Measurements from ENCODE around the gene MAB21L4. TPM values are rescaled to one million over a fixed set of nuclear protein-coding genes. Genes with fewer than 3 reads are reported as not detected.

MAB21L4 gene
- not detected for total RNA-seq

DNA sequence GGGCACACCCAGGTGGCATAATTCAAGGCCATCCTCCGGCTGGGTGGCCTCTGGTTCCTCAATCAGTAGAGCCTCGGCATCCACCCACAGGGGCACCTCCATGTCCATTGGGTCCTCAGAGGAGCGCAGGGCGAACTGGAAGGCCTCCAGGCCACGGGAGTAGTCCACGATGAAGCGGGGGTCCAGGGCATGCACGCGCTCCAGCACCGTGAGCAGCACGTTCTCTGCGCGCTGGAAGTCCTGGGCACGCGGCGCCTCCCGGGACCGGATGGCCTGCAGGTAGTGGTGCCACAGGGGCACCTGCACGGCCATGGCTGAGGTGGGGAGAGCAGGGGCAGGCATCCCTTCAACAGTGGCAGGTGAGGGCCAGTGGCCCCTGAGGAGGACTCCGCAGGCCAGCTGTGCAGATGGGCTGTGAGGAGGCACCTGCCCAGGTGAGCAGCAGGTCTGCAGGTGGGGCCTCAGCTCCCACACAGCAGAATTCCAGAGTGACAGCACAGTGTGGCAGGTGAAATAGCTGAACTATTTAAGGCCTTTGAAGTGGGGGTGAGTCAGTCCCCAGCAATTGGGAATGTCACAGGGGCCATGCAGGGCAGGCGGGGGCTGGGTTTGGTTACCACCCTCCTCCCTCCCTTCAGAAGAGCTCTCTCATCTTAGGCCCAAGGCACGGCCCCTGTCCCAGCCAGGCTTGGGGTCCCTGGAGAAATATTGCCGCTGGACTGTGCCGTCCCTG, at the start of gene MAB21L4:
Gene MAB21L4, minus strand, starts transcription at position 501 of the 733 bp plus-strand sequence. Its CDS starts 159 bp downstream, at position 342.
- no peaks in the 10 kb centered on the region for H3K36me3 ChIP-seq (ENCODE audit: control insufficient read depth in 3 of 3, insufficient read depth in 3 of 3, low read length in 3 of 3)
- peaks cover 13 to 18% (median 14%) of the 10 kb centered on the region in 3 donors for H3K4me1 ChIP-seq (ENCODE audit: control insufficient read depth in 3 of 3, insufficient read depth in 3 of 3, low read length in 3 of 3)
- H3K27ac ChIP-seq (ENCODE audit: low read depth, low read length) = no peak within 1 kb of the TSS
- H3K9me3 ChIP-seq (ENCODE audit: control insufficient read depth in 3 of 3, low read length in 3 of 3) = no peaks in the 10 kb centered on the region
- no peak within 1 kb of the TSS for H3K4me3 ChIP-seq (ENCODE audit: low read length in 3 of 3)
- H3K27me3 ChIP-seq (ENCODE audit: control insufficient read depth in 3 of 3, insufficient read depth in 3 of 3, low read length in 3 of 3) = peaks cover 0 to 3% (median 0%) of the 10 kb centered on the region in 3 donors
- no peak within 1 kb of the TSS for H3K9ac ChIP-seq (ENCODE audit: low read depth in 1 of 3, low read length in 3 of 3)

DNA sequence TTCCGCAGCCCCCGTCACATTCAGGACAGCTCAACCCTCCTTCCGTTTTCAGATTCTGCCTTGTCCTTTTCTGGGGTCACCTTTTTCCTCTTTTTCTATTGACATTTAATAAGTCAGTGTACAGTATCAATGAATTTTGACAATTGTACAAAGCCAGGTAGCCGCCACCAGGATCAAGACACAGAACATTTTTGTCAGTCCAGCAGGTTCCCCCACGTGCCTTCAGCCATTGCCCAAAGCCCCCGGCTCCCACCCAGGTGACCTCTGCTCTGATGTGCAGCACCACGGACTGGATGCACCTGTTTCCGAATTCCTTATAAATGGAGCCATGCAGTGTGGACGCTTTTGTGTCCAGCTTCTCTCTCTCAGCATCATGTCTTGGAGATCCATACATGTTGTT, 40.1 kb upstream of the MAB21L4 start:
- no peaks in the 10 kb centered on the region for H3K4me1 ChIP-seq (ENCODE audit: control insufficient read depth in 3 of 3, insufficient read depth in 3 of 3, low read length in 3 of 3)
- H3K9ac ChIP-seq (ENCODE audit: low read depth in 1 of 3, low read length in 3 of 3) = no peak overlapping the region
- H3K36me3 ChIP-seq (ENCODE audit: control insufficient read depth in 3 of 3, insufficient read depth in 3 of 3, low read length in 3 of 3) = no peaks in the 10 kb centered on the region
- H3K4me3 ChIP-seq (ENCODE audit: low read length in 3 of 3) = no peak overlapping the region
- peaks cover 4 to 36% (median 28%) of the 10 kb centered on the region in 3 donors for H3K27me3 ChIP-seq (ENCODE audit: control insufficient read depth in 3 of 3, insufficient read depth in 3 of 3, low read length in 3 of 3)
- no peak overlapping the region for H3K27ac ChIP-seq (ENCODE audit: low read depth, low read length)
- peaks cover 3 to 4% (median 4%) of the 10 kb centered on the region in 3 donors for H3K9me3 ChIP-seq (ENCODE audit: control insufficient read depth in 3 of 3, low read length in 3 of 3)

DNA sequence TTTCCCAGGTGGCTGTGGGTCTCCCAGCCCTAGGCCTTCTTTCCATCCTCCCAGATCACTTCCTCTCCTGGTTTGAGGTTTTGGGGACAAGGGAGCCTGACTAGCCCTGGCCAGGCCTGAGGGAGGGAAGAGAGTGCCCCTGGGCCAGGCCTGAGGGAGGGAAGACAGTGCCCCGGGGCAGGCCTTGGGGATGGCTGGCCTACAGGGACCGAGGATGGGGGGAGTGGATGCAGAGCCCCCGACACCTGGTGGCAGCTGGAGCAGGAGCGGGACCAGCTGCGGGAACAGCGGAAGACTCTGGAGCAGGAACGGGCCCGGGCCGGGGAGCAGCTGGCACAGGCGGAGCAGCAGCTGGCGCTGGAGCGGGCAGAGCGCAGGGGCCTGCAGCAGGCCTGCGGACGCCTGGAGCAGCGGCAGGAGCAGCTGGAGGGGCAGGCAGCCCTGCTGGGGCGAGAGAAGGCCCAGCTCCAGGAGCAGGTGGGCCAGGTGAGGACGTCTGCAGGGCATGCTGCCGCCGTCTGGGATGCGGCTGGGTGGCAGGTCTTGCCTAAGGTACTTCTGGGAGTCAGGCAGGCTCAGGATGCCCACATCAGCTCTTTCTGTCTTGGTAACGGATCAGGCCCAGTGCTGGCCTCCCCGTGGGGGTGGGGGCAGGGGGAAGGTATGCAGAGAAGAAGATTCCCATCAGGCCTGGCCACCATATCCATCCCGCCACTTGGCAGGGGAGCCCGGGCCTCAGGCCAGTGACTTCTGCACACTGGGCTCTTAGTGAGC, 39.3 kb upstream of the MAB21L4 start:
- no peak overlapping the region for H3K27ac ChIP-seq (ENCODE audit: low read depth, low read length)
- H3K9ac ChIP-seq (ENCODE audit: low read depth in 1 of 3, low read length in 3 of 3) = no peak overlapping the region
- no peaks in the 10 kb centered on the region for H3K36me3 ChIP-seq (ENCODE audit: control insufficient read depth in 3 of 3, insufficient read depth in 3 of 3, low read length in 3 of 3)
- H3K4me3 ChIP-seq (ENCODE audit: low read length in 3 of 3) = no peak overlapping the region
- peaks cover 3 to 4% (median 4%) of the 10 kb centered on the region in 3 donors for H3K9me3 ChIP-seq (ENCODE audit: control insufficient read depth in 3 of 3, low read length in 3 of 3)
- peaks cover 4 to 41% (median 28%) of the 10 kb centered on the region in 3 donors for H3K27me3 ChIP-seq (ENCODE audit: control insufficient read depth in 3 of 3, insufficient read depth in 3 of 3, low read length in 3 of 3)
- H3K4me1 ChIP-seq (ENCODE audit: control insufficient read depth in 3 of 3, insufficient read depth in 3 of 3, low read length in 3 of 3) = no peaks in the 10 kb centered on the region

DNA sequence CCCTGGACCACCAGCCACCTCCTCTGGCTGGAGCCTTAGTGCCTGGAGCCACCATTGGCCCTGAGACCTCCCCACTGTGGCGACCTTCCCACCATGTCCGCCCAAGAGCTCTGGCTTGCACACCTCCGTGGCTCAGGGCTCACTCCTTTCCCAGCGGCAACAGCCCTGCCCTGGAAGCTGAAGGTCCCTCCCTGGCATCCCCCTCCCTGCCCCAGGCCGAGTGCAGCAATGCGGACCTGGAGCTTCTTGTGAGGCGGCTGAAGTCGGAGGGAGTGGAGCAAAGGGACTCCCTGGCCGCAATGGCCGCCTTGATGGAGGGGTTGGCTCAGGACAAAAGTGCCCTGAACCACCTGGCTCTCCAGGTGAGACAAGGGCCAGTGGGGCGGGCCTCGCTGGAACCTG, 38.7 kb upstream of the MAB21L4 start:
- Histone ChIP-seq H3K27ac (ENCODE audit: low read depth, low read length) (no peak overlapping the region), H3K9ac (ENCODE audit: low read depth in 1 of 3, low read length in 3 of 3) (no peak overlapping the region), H3K36me3 (ENCODE audit: control insufficient read depth in 3 of 3, insufficient read depth in 3 of 3, low read length in 3 of 3) (no peaks in the 10 kb centered on the region), H3K4me3 (ENCODE audit: low read length in 3 of 3) (no peak overlapping the region), H3K27me3 (ENCODE audit: control insufficient read depth in 3 of 3, insufficient read depth in 3 of 3, low read length in 3 of 3) (peaks cover 4 to 41% (median 28%) of the 10 kb centered on the region in 3 donors), H3K4me1 (ENCODE audit: control insufficient read depth in 3 of 3, insufficient read depth in 3 of 3, low read length in 3 of 3) (no peaks in the 10 kb centered on the region), H3K9me3 (ENCODE audit: control insufficient read depth in 3 of 3, low read length in 3 of 3) (peaks cover 3 to 4% (median 4%) of the 10 kb centered on the region in 3 donors)

DNA sequence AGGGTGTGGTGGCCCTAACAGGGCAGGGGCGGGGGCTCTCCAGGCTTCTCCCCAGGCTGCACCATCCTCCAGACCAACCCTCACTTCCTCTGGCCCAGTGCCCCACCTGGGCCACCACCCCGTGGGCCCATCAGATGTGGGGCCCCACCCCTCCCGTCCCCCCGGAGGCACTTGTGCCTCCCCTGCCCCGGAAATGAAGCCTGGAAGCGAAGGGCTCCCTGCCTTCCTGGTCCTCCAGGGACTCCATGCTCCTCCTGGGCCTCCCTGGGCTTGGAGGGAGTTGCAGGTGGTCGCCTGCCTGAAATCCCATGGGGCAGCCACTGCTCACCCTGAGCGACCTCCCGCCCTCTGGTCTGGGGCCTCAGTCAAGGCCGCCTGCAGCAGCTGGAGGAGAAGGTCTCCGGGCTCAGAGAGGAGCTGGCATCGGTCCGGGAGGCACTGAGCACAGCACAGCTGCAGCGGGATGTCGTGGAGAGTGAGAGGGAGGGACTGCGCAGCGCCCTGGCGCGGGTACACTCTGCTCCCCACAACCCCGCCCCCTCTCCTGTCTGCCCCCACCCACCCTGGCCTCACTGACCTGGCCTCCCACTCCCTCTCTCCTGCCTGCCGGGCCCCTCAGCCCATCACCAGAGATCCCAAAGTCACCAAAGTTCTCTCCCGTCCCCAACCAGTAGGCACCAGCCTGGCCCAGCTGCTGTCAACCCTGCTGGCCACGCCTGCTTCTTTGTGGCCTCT, 38.2 kb upstream of the MAB21L4 start:
- no peaks in the 10 kb centered on the region for H3K4me1 ChIP-seq (ENCODE audit: control insufficient read depth in 3 of 3, insufficient read depth in 3 of 3, low read length in 3 of 3)
- H3K4me3 ChIP-seq (ENCODE audit: low read length in 3 of 3) = no peak overlapping the region
- peaks cover 4 to 41% (median 28%) of the 10 kb centered on the region in 3 donors for H3K27me3 ChIP-seq (ENCODE audit: control insufficient read depth in 3 of 3, insufficient read depth in 3 of 3, low read length in 3 of 3)
- no peaks in the 10 kb centered on the region for H3K36me3 ChIP-seq (ENCODE audit: control insufficient read depth in 3 of 3, insufficient read depth in 3 of 3, low read length in 3 of 3)
- no peak overlapping the region for H3K27ac ChIP-seq (ENCODE audit: low read depth, low read length)
- H3K9ac ChIP-seq (ENCODE audit: low read depth in 1 of 3, low read length in 3 of 3) = no peak overlapping the region
- H3K9me3 ChIP-seq (ENCODE audit: control insufficient read depth in 3 of 3, low read length in 3 of 3) = peaks cover 3 to 4% (median 4%) of the 10 kb centered on the region in 3 donors

DNA sequence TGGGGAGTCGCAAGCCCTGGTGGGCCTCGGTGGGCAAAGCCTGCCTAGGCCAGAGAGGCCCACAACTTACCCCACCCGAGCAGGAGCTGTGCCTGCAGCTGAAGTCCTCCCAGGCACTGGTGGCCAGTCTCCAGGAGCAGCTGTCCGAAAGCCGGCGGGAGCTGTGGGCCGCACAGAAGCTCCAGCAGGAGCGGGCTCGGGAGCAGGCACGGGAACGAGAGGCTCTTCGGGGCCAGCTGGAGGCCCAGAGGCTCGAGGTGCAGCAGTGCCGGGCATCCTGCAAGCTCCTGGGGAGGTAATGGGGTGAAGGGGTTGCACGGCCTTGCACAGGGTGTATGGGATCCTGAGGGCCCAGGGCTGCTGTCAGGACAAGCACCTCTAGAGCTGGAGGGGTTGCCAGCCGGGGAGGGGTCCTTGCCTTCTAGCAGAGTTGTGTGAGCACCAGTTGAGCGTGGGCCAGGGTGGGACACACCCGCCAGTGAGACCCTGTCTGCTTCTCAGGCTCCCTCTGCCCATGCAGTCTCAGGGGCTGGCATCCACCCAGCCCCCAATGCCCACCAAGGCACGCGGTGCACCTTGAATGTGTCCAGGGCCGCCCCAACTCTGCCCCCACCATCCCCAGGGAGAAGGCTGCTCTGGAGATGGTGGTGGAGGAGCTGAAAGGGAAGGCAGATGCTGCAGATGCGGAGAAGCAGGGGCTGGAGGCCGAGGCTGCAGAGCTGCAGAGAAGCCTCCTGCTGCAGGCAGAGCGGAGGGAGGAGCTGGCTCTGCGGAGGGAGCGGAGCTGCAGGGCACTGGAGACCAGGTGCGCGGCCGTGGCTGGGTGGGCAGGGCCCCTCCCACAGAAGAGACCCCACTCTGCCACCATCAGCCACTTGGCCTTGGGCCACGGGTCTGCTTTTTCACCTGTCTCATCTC, 37.4 kb upstream of the MAB21L4 start:
- H3K4me1 ChIP-seq (ENCODE audit: control insufficient read depth in 3 of 3, insufficient read depth in 3 of 3, low read length in 3 of 3) = no peaks in the 10 kb centered on the region
- no peak overlapping the region for H3K4me3 ChIP-seq (ENCODE audit: low read length in 3 of 3)
- H3K36me3 ChIP-seq (ENCODE audit: control insufficient read depth in 3 of 3, insufficient read depth in 3 of 3, low read length in 3 of 3) = no peaks in the 10 kb centered on the region
- H3K9me3 ChIP-seq (ENCODE audit: control insufficient read depth in 3 of 3, low read length in 3 of 3) = peaks cover 2 to 4% (median 2%) of the 10 kb centered on the region in 3 donors
- H3K27ac ChIP-seq (ENCODE audit: low read depth, low read length) = no peak overlapping the region
- H3K27me3 ChIP-seq (ENCODE audit: control insufficient read depth in 3 of 3, insufficient read depth in 3 of 3, low read length in 3 of 3) = peaks cover 4 to 41% (median 31%) of the 10 kb centered on the region in 3 donors
- H3K9ac ChIP-seq (ENCODE audit: low read depth in 1 of 3, low read length in 3 of 3) = no peak overlapping the region

DNA sequence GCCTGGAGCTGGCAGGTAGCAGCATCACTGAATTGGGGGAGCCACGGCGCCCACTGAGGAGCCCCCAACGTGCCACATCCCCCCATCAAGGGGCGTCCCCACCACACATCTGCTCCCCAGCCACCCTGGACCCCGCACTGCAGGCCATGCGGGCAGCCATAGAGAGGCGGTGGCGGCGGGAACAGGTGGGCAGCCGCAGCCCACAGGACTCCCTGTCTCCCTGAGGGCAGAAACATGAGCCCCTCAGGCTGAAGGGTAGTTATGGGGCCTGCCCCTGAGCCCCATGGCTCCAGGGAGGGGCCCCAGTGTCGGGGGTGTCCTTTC, 36.7 kb upstream of the MAB21L4 start:
- no peak overlapping the region for H3K27ac ChIP-seq (ENCODE audit: low read depth, low read length)
- peaks cover 0 to 4% (median 0%) of the 10 kb centered on the region in 3 donors for H3K9me3 ChIP-seq (ENCODE audit: control insufficient read depth in 3 of 3, low read length in 3 of 3)
- no peaks in the 10 kb centered on the region for H3K36me3 ChIP-seq (ENCODE audit: control insufficient read depth in 3 of 3, insufficient read depth in 3 of 3, low read length in 3 of 3)
- peaks cover 4 to 41% (median 31%) of the 10 kb centered on the region in 3 donors for H3K27me3 ChIP-seq (ENCODE audit: control insufficient read depth in 3 of 3, insufficient read depth in 3 of 3, low read length in 3 of 3)
- no peak overlapping the region for H3K9ac ChIP-seq (ENCODE audit: low read depth in 1 of 3, low read length in 3 of 3)
- H3K4me1 ChIP-seq (ENCODE audit: control insufficient read depth in 3 of 3, insufficient read depth in 3 of 3, low read length in 3 of 3) = no peaks in the 10 kb centered on the region
- no peak overlapping the region for H3K4me3 ChIP-seq (ENCODE audit: low read length in 3 of 3)

DNA sequence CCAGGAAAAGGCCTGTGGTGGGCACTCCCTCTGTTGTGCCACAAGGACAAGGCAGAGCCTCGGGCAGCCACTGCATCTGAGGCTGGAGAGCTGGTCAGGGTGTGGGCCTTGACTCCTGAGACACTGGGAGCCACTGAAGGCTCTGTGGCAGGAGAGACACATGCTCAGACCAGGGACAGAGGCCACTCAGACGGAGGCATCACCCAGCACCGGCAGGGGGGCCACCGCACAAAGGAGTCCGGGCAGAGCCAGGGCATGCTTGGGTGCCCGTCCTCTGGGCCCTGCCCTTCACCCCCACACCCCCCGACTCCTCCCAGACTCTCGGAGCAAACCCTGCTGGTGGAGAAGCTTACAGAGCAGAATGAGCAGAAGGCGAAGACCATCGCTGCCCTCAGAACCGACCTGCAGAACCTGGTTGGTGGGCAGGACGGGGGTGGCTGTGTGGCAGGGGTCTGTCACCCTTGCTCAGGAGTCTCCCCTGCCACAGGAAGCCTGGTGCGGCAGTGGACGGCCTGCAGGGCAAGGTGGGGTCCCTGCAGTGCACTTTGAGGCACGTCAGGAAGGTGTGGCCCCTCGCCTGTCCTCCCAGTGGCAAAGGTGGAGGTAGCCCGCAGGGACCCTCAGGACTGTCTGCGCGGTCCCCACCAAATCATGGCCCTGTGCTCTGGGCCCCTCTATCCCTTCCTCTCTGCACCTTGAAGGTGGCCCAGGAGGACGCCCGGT, 36.2 kb upstream of the MAB21L4 start:
- no peak overlapping the region for H3K27ac ChIP-seq (ENCODE audit: low read depth, low read length)
- H3K9ac ChIP-seq (ENCODE audit: low read depth in 1 of 3, low read length in 3 of 3) = no peak overlapping the region
- H3K27me3 ChIP-seq (ENCODE audit: control insufficient read depth in 3 of 3, insufficient read depth in 3 of 3, low read length in 3 of 3) = peaks cover 4 to 41% (median 31%) of the 10 kb centered on the region in 3 donors
- H3K4me1 ChIP-seq (ENCODE audit: control insufficient read depth in 3 of 3, insufficient read depth in 3 of 3, low read length in 3 of 3) = no peaks in the 10 kb centered on the region
- H3K36me3 ChIP-seq (ENCODE audit: control insufficient read depth in 3 of 3, insufficient read depth in 3 of 3, low read length in 3 of 3) = no peaks in the 10 kb centered on the region
- H3K4me3 ChIP-seq (ENCODE audit: low read length in 3 of 3) = no peak overlapping the region
- peaks cover 0 to 2% (median 0%) of the 10 kb centered on the region in 3 donors for H3K9me3 ChIP-seq (ENCODE audit: control insufficient read depth in 3 of 3, low read length in 3 of 3)
